ENCODE results near the gene ZNF804A.

The ZNF804A gene

DNA sequence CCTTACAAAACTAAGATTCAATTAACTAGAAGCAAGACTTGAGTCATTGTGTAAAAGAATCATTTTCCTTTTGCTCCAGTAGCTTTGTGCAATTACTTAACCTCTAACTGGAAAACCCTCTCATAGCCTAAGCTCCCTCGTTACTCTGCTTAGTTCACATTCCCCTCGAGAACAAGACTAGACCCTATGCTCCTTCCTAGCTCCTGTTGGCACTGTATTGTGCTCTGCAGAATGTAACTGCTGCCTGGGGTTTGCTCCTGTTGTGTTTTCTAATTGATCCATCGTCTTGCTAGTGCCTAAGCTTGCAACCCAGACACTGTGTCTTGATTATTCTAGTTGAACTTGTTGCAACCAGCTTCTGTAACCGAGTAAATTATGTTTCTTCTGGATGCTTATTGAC, 347.0 kb downstream of the ZNF804A start:
- CTCF ChIA-PET, result no interaction called here
- POLR2A ChIA-PET, result no interaction called here
- TF ChIP-seq, protein P1, sequence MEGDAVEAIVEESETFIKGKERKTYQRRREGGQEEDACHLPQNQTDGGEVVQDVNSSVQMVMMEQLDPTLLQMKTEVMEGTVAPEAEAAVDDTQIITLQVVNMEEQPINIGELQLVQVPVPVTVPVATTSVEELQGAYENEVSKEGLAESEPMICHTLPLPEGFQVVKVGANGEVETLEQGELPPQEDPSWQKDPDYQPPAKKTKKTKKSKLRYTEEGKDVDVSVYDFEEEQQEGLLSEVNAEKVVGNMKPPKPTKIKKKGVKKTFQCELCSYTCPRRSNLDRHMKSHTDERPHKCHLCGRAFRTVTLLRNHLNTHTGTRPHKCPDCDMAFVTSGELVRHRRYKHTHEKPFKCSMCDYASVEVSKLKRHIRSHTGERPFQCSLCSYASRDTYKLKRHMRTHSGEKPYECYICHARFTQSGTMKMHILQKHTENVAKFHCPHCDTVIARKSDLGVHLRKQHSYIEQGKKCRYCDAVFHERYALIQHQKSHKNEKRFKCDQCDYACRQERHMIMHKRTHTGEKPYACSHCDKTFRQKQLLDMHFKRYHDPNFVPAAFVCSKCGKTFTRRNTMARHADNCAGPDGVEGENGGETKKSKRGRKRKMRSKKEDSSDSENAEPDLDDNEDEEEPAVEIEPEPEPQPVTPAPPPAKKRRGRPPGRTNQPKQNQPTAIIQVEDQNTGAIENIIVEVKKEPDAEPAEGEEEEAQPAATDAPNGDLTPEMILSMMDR (IDR thresholded peaks at IDR 0.05; ENCODE audit: insufficient read depth, low read length, missing control alignments), result no peak
- no peak for DNase-seq (ENCODE audit: low read depth, low spot score)
- H3K4me3 ChIP-seq (ENCODE audit: low read depth, low read length), result no peak overlapping the region

DNA sequence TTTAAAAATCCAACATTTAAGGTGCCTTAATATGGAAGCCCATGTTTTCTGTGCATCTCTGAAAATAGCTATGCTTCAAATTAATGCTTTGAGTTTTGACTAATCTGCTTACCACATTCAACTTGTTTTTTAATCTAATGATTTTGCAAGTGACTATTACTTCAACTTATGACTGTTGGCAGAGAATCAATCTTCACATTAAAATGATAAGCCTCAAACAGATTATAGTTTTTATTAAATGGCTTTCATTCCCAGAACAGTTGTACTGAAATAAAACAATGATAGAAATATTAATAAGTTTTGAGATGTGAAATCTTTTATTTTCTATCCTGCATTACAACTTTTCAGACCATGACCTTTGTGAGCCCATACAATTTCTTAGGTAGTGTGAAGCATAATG, 347.5 kb downstream of the ZNF804A start:
- ChIA-PET POLR2A (no interaction called here), CTCF (no interaction called here)
- TF ChIP-seq, protein P1 (IDR thresholded peaks at IDR 0.05; ENCODE audit: insufficient read depth, low read length, missing control alignments), result no peak
- no peak overlapping the region for H3K4me3 ChIP-seq (ENCODE audit: low read depth, low read length)
- DNase-seq (ENCODE audit: low read depth, low spot score), result no peak

- TF ChIP-seq, protein P1 (IDR thresholded peaks at IDR 0.05; ENCODE audit: insufficient read depth, low read length, missing control alignments), result no peak
- ChIA-PET CTCF (no interaction called here), POLR2A (no interaction called here)
- DNase-seq (ENCODE audit: low read depth, low spot score), result no peak
- H3K4me3 ChIP-seq (ENCODE audit: low read depth, low read length), result no peak overlapping the region
These were observed 358.5 kb downstream of the ZNF804A start for GRCh38 chr2:184956856-184957255.

DNA sequence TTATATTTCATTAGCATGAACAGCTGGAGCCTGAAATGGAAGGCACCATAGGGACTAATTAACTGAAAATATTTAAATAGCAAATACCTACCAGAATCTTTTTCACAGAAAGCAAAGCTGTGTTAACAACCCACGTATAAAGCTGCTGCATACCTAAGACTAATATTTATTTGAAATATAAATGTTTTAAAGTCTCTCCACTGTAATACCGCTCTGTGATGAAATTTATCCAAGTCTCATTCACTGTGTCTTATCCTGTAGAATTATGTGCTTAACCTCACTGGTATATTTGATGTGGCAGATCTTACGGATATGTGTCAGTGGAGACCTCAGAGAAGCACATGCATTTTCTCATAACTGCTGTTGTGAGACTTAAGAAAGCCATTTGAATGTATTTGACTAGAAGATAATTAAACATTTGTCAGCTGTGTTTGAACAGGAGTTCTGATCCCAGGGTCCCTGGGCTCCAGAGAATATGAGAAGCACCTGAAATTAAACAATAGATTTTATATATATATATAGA, 373.3 kb downstream of the ZNF804A start:
- CTCF ChIA-PET, result no interaction called here
- no peak overlapping the region for H3K4me3 ChIP-seq (ENCODE audit: low read depth, low read length)
- no peak for DNase-seq (ENCODE audit: low read depth, low spot score)
- TF ChIP-seq, protein P1 (IDR thresholded peaks at IDR 0.05; ENCODE audit: insufficient read depth, low read length, missing control alignments), result no peak
- POLR2A ChIA-PET, result no interaction called here

Data from AG04449 (cell line).